ENCODE results near the gene SASH3. TPM values are rescaled to one million over a fixed set of nuclear protein-coding genes. Genes with fewer than 3 reads are reported as not detected.

Gene SASH3
- total and polyA plus RNA-seq, 2 donors from 2014 or later: 1.9 to 18.3 TPM

DNA sequence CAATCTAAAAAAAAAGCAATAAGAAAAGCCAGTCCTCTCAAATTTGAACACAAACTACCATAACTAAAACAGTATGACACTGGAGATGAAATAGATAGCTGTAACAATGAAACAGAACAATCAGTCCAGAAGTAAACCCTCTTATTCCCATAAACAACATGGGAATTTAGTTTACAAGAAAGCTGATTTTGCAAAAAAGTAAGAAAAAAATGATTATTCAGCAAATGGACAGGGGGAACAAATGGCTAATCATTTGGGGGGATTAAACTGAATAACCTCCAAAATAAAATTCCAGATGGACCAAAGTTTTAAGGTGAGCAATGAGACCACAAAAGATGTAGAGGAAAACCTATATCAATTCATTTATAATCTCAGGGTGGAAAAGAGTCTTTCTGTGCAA is 16.1 kb upstream of the SASH3 start:
- Histone ChIP-seq H3K4me1 (ENCODE audit: control insufficient read depth in 2 of 3, insufficient read depth in 2 of 3, low read depth in 1 of 3, low read length in 3 of 3) (no peaks in the 10 kb centered on the region), H3K27me3 (ENCODE audit: control insufficient read depth, insufficient read depth, low read length) (no peaks in the 10 kb centered on the region), H3K9ac (ENCODE audit: low read length in 3 of 3) (no peak overlapping the region), H3K36me3 (ENCODE audit: control insufficient read depth in 2 of 3, insufficient read depth in 3 of 3, low read length in 3 of 3) (no peaks in the 10 kb centered on the region), H3K4me3 (ENCODE audit: low read length in 3 of 3) (no peak overlapping the region), H3K9me3 (ENCODE audit: control insufficient read depth in 2 of 3, insufficient read depth in 1 of 3, low read length in 3 of 3) (no peaks in the 10 kb centered on the region), H3K27ac (ENCODE audit: low read depth in 2 of 2, low read length in 2 of 2) (no peak overlapping the region)
- no peak for TF ChIP-seq CTCF (IDR thresholded peaks at IDR 0.05; ENCODE audit: borderline replicate concordance, extremely low read depth, insufficient read depth)
- FAIRE-seq (no peak), DNase-seq (no peak)
- intact Hi-C loops (cut with DNase I): no loop called here

DNA sequence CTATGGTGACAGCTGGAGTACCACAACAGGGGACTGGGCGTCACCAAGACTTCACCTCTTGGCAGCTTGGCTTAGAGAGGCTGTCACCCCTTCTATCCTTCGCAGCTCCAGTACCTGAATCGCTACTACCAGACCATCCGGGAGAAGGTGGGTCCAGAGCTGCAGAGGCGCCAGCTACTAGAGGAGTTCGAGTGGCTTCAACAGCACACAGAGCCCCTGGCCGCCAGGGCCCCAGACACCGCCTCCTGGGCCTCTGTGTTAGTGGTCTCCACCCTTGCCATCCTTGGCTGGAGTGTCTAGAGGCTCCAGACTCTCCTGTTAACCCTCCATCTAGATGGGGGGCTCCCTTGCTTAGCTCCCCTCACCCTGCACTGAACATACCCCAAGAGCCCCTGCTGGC is 11.6 kb upstream of the SASH3 start:
- intact Hi-C loops (cut with DNase I): no loop called here
- Histone ChIP-seq H3K27ac (ENCODE audit: low read depth in 2 of 2, low read length in 2 of 2) (no peak overlapping the region), H3K4me3 (ENCODE audit: low read length in 3 of 3) (no peak overlapping the region), H3K4me1 (ENCODE audit: control insufficient read depth in 2 of 3, insufficient read depth in 2 of 3, low read depth in 1 of 3, low read length in 3 of 3) (peaks cover 0 to 4% (median 0%) of the 10 kb centered on the region in 3 donors), H3K27me3 (ENCODE audit: control insufficient read depth, insufficient read depth, low read length) (no peaks in the 10 kb centered on the region), H3K36me3 (ENCODE audit: control insufficient read depth in 2 of 3, insufficient read depth in 3 of 3, low read length in 3 of 3) (no peaks in the 10 kb centered on the region), H3K9ac (ENCODE audit: low read length in 3 of 3) (no peak overlapping the region), H3K9me3 (ENCODE audit: control insufficient read depth in 2 of 3, insufficient read depth in 1 of 3, low read length in 3 of 3) (no peaks in the 10 kb centered on the region)
- FAIRE-seq (no peak), DNase-seq (no peak)
- no peak for TF ChIP-seq CTCF (IDR thresholded peaks at IDR 0.05; ENCODE audit: borderline replicate concordance, extremely low read depth, insufficient read depth)

- Histone ChIP-seq H3K4me3 (ENCODE audit: low read length in 3 of 3) (no peak overlapping the region), H3K9ac (ENCODE audit: low read length in 3 of 3) (no peak overlapping the region), H3K36me3 (ENCODE audit: control insufficient read depth in 2 of 3, insufficient read depth in 3 of 3, low read length in 3 of 3) (no peaks in the 10 kb centered on the region), H3K9me3 (ENCODE audit: control insufficient read depth in 2 of 3, insufficient read depth in 1 of 3, low read length in 3 of 3) (no peaks in the 10 kb centered on the region), H3K27me3 (ENCODE audit: control insufficient read depth, insufficient read depth, low read length) (no peaks in the 10 kb centered on the region), H3K4me1 (ENCODE audit: control insufficient read depth in 2 of 3, insufficient read depth in 2 of 3, low read depth in 1 of 3, low read length in 3 of 3) (peaks cover 0 to 7% (median 0%) of the 10 kb centered on the region in 3 donors), H3K27ac (ENCODE audit: low read depth in 2 of 2, low read length in 2 of 2) (no peak overlapping the region)
- DNase-seq: no peak
- no peak for FAIRE-seq
- no peak for TF ChIP-seq CTCF (IDR thresholded peaks at IDR 0.05; ENCODE audit: borderline replicate concordance, extremely low read depth, insufficient read depth)
- intact Hi-C loops (cut with DNase I): no loop called here
Observed at GRCh38 chrX:129768586-129769466, 10.9 kb upstream of the SASH3 start.
